Measurements from ENCODE around the gene ATP2C2.
"Not testable (repeated sequence)": the region's sequence is repeated elsewhere in the genome, so short reads cannot be mapped to it uniquely, and the experiment has no call there.

ATP2C2 gene

GRCh38 chr16:84331998-84332780, 36.1 kb upstream of the ATP2C2 start:
- H3K9me3 Mint-ChIP-seq = peaks cover 9% of the 10 kb centered on the region
- DNase-seq (no peak), ATAC-seq (no peak)
- H3K4me3 Mint-ChIP-seq = no peak overlapping the region
- H3K4me1 Mint-ChIP-seq = peaks cover 2% of the 10 kb centered on the region
- H3K27me3 Mint-ChIP-seq = no peaks in the 10 kb centered on the region
- H3K27ac Mint-ChIP-seq = no peak overlapping the region
- H3K36me3 Mint-ChIP-seq (ENCODE audit: low read depth) = no peaks in the 10 kb centered on the region

GRCh38 chr16:84332975-84333684, 35.2 kb upstream of the ATP2C2 start:
- Mint-ChIP-seq H3K4me3 (no peak overlapping the region), H3K4me1 (peaks cover 2% of the 10 kb centered on the region), H3K27me3 (no peaks in the 10 kb centered on the region), H3K36me3 (ENCODE audit: low read depth) (no peaks in the 10 kb centered on the region), H3K27ac (no peak overlapping the region), H3K9me3 (peaks cover 14% of the 10 kb centered on the region)
- DNase-seq (no peak), ATAC-seq (no peak)

GRCh38 chr16:84334058-84334457, 34.3 kb upstream of the ATP2C2 start:
- ATAC-seq (no peak), DNase-seq (no peak)
- peaks cover 2% of the 10 kb centered on the region for H3K4me1 Mint-ChIP-seq
- no peaks in the 10 kb centered on the region for H3K27me3 Mint-ChIP-seq
- no peaks in the 10 kb centered on the region for H3K36me3 Mint-ChIP-seq (ENCODE audit: low read depth)
- H3K9me3 Mint-ChIP-seq = peaks cover 14% of the 10 kb centered on the region
- no peak overlapping the region for H3K27ac Mint-ChIP-seq
- no peak overlapping the region for H3K4me3 Mint-ChIP-seq

GRCh38 chr16:84334482-84334881, 33.9 kb upstream of the ATP2C2 start:
- DNase-seq = no peak
- H3K36me3 Mint-ChIP-seq (ENCODE audit: low read depth) = no peaks in the 10 kb centered on the region
- no peaks in the 10 kb centered on the region for H3K27me3 Mint-ChIP-seq

GRCh38 chr16:84337236-84337635, 31.1 kb upstream of the ATP2C2 start:
- not testable (repeated sequence) for ATAC-seq; H3K36me3 Mint-ChIP-seq (ENCODE audit: low read depth); H3K27me3 Mint-ChIP-seq; H3K27ac Mint-ChIP-seq; H3K4me1 Mint-ChIP-seq; H3K4me3 Mint-ChIP-seq; DNase-seq
- peaks cover 14% of the 10 kb centered on the region for H3K9me3 Mint-ChIP-seq

More at GRCh38 chr16:84334482-84334881, 33.9 kb upstream of the ATP2C2 start:
- ATAC-seq = no peak
- Mint-ChIP-seq H3K4me3 (no peak overlapping the region), H3K27ac (no peak overlapping the region), H3K9me3 (peaks cover 14% of the 10 kb centered on the region), H3K4me1 (peaks cover 2% of the 10 kb centered on the region)

- DNase-seq = no peak
- H3K4me1 Mint-ChIP-seq = no peaks in the 10 kb centered on the region
- no peak overlapping the region for H3K27ac Mint-ChIP-seq
- H3K4me3 Mint-ChIP-seq = no peak overlapping the region
- H3K27me3 Mint-ChIP-seq = no peaks in the 10 kb centered on the region
- H3K36me3 Mint-ChIP-seq (ENCODE audit: low read depth) = no peaks in the 10 kb centered on the region
- ATAC-seq = no peak
- H3K9me3 Mint-ChIP-seq = peaks cover 14% of the 10 kb centered on the region
Measured at GRCh38 chr16:84339311-84339710, 29.0 kb upstream of the ATP2C2 start.

- ATAC-seq = no peak
- no peak overlapping the region for H3K27ac Mint-ChIP-seq
- no peaks in the 10 kb centered on the region for H3K4me1 Mint-ChIP-seq
- H3K36me3 Mint-ChIP-seq (ENCODE audit: low read depth) = no peaks in the 10 kb centered on the region
- no peak overlapping the region for H3K4me3 Mint-ChIP-seq
- no peaks in the 10 kb centered on the region for H3K27me3 Mint-ChIP-seq
- peaks cover 14% of the 10 kb centered on the region for H3K9me3 Mint-ChIP-seq
- DNase-seq = no peak
Measured at GRCh38 chr16:84339766-84340165, 28.6 kb upstream of the ATP2C2 start.

GRCh38 chr16:84340325-84341040, 27.9 kb upstream of the ATP2C2 start:
- Mint-ChIP-seq H3K9me3 (peaks cover 13% of the 10 kb centered on the region), H3K36me3 (ENCODE audit: low read depth) (no peaks in the 10 kb centered on the region), H3K27ac (no peak overlapping the region), H3K27me3 (no peaks in the 10 kb centered on the region), H3K4me1 (no peaks in the 10 kb centered on the region), H3K4me3 (no peak overlapping the region)
- DNase-seq (no peak), ATAC-seq (no peak)

- ATAC-seq = no peak
- Mint-ChIP-seq H3K9me3 (peaks cover 8% of the 10 kb centered on the region), H3K36me3 (ENCODE audit: low read depth) (no peaks in the 10 kb centered on the region), H3K27ac (no peak overlapping the region), H3K4me3 (no peak overlapping the region), H3K27me3 (no peaks in the 10 kb centered on the region), H3K4me1 (no peaks in the 10 kb centered on the region)
- no peak for DNase-seq
Measured at GRCh38 chr16:84341528-84342295, 26.6 kb upstream of the ATP2C2 start.

GRCh38 chr16:84343800-84344199, 24.5 kb upstream of the ATP2C2 start:
- not testable (repeated sequence) for ATAC-seq; H3K4me1 Mint-ChIP-seq; H3K4me3 Mint-ChIP-seq; H3K9me3 Mint-ChIP-seq; H3K27ac Mint-ChIP-seq; H3K36me3 Mint-ChIP-seq (ENCODE audit: low read depth); H3K27me3 Mint-ChIP-seq; DNase-seq

- H3K27me3 Mint-ChIP-seq = no peaks in the 10 kb centered on the region
- no peak overlapping the region for H3K4me3 Mint-ChIP-seq
- ATAC-seq (no peak), DNase-seq (no peak)
- H3K4me1 Mint-ChIP-seq = no peaks in the 10 kb centered on the region
- no peaks in the 10 kb centered on the region for H3K36me3 Mint-ChIP-seq (ENCODE audit: low read depth)
- no peaks in the 10 kb centered on the region for H3K9me3 Mint-ChIP-seq
- no peak overlapping the region for H3K27ac Mint-ChIP-seq
Measured at GRCh38 chr16:84344781-84345180, 23.6 kb upstream of the ATP2C2 start.

GRCh38 chr16:84347161-84347560, 21.2 kb upstream of the ATP2C2 start:
- Mint-ChIP-seq H3K4me3 (no peak overlapping the region), H3K27ac (no peak overlapping the region), H3K4me1 (no peaks in the 10 kb centered on the region), H3K27me3 (no peaks in the 10 kb centered on the region), H3K36me3 (ENCODE audit: low read depth) (no peaks in the 10 kb centered on the region), H3K9me3 (no peaks in the 10 kb centered on the region)
- DNase-seq (no peak), ATAC-seq (no peak)

GRCh38 chr16:84348386-84348888, 19.9 kb upstream of the ATP2C2 start:
- Mint-ChIP-seq H3K4me3 (no peak overlapping the region), H3K27ac (no peak overlapping the region), H3K4me1 (no peaks in the 10 kb centered on the region), H3K9me3 (no peaks in the 10 kb centered on the region), H3K27me3 (peaks cover 2% of the 10 kb centered on the region), H3K36me3 (ENCODE audit: low read depth) (no peaks in the 10 kb centered on the region)
- DNase-seq = no peak
- ATAC-seq = no peak
